ENCODE data around the gene C4orf50.

Gene C4orf50

DNA sequence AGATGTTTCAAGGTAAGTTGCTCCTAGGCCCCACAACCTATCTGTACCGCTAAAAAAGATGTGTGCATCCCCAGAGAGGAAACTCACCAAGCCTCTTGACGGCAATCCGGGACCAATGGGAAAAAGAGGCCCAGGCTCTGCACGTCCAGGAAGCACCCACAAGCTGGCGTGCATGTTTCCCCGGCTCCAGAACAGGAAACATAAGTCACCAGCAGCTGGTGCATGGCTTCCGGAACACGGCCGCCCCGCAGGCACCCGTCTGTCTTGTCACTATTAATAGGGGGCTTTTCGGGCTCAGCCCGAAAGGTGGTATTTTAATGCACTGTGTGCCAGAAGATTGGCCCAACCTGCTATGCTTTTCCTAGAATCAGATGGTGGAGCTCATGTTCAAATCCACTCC lies 147.5 kb downstream of the C4orf50 start:
- no peak for DNase-seq (ENCODE audit: low spot score)
- TF ChIP-seq, protein P1, sequence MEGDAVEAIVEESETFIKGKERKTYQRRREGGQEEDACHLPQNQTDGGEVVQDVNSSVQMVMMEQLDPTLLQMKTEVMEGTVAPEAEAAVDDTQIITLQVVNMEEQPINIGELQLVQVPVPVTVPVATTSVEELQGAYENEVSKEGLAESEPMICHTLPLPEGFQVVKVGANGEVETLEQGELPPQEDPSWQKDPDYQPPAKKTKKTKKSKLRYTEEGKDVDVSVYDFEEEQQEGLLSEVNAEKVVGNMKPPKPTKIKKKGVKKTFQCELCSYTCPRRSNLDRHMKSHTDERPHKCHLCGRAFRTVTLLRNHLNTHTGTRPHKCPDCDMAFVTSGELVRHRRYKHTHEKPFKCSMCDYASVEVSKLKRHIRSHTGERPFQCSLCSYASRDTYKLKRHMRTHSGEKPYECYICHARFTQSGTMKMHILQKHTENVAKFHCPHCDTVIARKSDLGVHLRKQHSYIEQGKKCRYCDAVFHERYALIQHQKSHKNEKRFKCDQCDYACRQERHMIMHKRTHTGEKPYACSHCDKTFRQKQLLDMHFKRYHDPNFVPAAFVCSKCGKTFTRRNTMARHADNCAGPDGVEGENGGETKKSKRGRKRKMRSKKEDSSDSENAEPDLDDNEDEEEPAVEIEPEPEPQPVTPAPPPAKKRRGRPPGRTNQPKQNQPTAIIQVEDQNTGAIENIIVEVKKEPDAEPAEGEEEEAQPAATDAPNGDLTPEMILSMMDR (conservative IDR thresholded peaks at IDR 0.05; ENCODE audit: low read depth) = no peak
- CTCF ChIA-PET = no interaction called here
- H3K27ac ChIP-seq = no peak overlapping the region
- POLR2A ChIA-PET (ENCODE audit: low non-redundant PET) = no interaction called here

DNA sequence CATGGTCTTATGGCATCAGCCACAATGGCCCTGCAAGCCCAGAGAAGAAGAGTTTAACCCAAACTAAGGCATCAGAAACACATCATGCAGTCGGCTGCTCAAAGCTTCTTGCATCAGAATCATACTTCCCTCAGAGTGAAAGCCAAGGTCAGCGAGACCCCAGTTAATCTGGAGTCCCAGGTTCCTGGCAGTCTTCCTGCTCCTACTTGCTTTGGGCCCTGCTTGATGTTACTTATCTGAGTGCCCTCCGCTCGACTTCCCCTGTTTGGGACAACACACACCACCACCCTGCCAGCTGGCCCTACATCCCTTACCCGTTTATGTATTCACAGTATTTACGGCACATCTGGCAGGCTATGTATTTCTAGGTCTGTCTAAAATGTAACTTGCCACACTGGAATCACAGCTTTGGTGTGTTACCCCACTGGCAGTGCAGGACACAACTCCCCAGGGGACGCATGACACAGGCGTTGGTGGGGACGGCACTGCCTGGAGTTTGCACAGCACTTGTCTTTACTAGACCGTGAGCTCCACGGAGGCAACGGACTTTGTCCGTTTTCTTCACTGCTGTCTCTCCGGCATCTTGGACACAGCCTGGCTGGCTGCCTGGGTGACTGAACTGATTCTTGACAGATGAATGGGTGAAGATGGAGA lies 148.1 kb downstream of the C4orf50 start:
- TF ChIP-seq, protein P1 (conservative IDR thresholded peaks at IDR 0.05; ENCODE audit: low read depth) = no peak
- ChIA-PET POLR2A (ENCODE audit: low non-redundant PET) (no interaction called here), CTCF (no interaction called here)
- H3K27ac ChIP-seq = no peak overlapping the region
- no peak for DNase-seq (ENCODE audit: low spot score)

DNA sequence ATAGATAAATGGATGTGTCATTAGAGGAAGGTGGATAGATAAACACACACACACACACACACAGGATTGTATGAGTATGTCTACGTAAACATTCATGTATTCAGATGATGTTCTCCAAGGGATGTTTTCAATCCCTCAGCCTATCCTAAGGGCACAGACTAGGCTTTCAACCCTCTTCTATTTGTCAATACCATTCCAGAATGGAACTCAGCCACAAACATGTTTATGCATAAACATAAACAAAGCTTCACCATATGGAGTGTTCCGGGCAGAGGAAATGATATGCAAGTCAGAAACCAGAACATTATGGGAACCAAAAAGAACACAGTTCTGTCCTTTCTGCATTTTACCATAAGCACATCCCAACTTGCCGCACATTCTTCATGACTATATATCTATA lies 150.4 kb downstream of the C4orf50 start:
- H3K27ac ChIP-seq = no peak overlapping the region
- ChIA-PET CTCF (no interaction called here), POLR2A (ENCODE audit: low non-redundant PET) (no interaction called here)
- TF ChIP-seq, protein P1 (conservative IDR thresholded peaks at IDR 0.05; ENCODE audit: low read depth) = no peak
- DNase-seq (ENCODE audit: low spot score) = no peak

DNA sequence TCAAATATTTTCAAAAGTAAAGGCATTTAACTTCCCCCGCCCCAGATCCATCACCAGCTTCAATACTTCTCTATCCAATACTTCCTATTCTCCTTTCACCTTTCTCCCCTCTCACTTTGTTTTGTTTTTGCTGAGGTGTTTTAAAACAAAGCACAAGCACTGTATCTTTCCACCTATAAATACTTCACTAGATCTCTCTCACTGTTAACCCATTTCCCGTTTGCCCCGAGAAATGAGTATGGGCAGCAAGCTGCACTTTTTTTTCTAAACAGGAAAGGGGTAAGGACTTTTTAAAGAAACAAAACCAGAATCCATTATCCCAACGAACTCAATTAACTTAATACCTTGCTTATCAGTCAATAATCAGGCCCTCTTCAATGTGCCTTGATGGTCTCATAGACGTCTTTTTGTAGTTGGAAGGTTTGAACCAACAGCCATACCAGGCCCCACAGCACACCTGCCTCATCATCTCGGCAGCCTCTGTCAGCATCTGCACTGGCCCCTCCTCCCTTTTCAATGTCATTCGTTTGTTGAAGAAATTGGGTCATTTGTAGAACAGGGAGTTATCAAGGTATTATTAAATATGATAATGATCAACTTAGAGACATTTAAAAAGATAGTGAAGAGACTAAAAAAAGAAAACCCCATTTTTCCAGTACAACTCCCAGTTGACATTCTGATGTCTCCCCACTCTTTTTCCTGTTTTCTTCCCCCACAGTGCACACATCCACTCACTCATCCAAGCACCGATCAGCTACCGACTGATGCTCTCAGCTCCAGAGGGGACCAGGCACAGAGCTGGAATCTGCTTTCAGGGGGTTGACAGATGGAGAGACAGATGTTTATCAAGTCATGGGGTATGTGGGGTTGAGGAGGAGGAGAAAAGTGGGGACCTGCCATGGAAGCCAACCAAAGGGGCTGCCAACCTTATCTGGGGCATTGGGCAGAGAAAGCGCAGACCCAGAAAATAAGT lies 151.1 kb downstream of the C4orf50 start:
- TF ChIP-seq, protein P1 (conservative IDR thresholded peaks at IDR 0.05; ENCODE audit: low read depth) = no peak
- no peak for DNase-seq (ENCODE audit: low spot score)
- CTCF ChIA-PET = interaction anchor here (0.6 kb wide), 1 partner anchor 57 kb away, joined by 4 read pairs; no protein-coding TSS in a partner anchor

DNA sequence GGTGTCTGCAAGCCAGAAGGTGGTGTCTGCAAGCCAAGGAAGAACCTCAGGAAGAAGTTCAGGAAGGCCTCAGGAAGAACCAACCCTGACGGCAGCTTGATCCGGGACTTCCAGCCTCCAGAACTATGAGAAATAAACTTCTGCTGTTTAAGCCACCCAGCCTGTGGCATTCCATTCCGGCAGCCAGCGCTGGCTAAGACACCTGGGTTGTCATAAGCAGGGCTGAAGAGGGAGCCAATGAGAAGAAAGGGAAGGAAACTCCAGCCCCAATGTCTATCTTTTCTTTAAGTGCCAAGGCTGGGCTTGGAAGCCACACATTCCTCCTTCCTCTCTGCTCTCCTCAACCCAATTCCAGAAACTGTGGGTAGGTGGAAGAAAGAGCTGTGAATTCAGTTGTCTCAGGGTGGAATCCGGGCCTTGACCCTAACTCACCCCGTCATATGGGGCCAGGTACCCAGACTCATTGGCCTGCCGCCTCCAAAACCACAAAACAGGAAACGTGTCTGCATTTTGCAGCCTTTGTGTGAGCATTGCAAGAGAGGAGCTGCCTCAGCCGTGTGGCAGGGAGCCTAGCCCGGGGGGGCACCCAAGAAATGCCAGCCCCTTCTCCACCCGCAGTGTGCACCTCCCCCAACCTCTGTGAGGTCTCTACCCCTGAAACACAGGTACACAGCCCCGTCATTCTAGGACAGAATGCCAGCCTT lies 152.2 kb downstream of the C4orf50 start:
- TF ChIP-seq, protein P1 (conservative IDR thresholded peaks at IDR 0.05; ENCODE audit: low read depth) = no peak
- DNase-seq (ENCODE audit: low spot score) = no peak
- CTCF ChIA-PET = no interaction called here
- POLR2A ChIA-PET (ENCODE audit: low non-redundant PET) = no interaction called here
- H3K27ac ChIP-seq = no peak overlapping the region

More for the DNA sequence above, 151.1 kb downstream of the C4orf50 start:
- POLR2A ChIA-PET (ENCODE audit: low non-redundant PET) = no interaction called here
- H3K27ac ChIP-seq = no peak overlapping the region

DNA sequence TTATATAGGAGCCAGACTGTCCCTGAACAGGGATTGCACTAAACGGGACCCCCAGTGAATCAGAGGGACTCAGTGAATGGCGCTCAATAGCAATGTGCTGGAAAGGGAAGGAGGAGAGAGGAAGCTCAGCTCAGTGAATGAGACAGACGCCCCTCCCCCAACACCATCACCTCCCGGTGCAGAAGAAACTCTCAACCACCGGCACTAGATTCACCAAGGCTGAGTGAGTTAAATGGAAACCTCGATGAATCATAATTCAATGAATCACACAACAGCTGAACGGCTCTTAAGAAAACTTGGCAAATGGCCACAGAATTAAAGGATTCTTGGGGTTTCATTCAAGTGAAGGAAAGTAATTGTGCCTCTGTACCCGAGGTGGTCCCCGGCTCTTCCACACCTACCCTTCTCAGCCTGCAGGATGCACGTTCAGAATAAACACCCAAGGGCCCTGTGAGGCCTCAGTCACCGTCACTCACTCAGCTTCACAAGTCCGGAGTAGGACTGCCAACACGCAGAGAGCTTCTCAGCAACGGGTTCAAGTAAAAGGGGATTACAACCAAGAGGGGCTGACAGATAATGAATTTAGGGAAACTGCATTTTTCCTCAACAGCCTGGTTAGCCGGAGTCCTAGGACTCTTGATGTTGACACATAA lies 154.6 kb downstream of the C4orf50 start:
- H3K27ac ChIP-seq = no peak overlapping the region
- peak; percentile 76 for DNase-seq (ENCODE audit: low spot score)
- TF ChIP-seq, protein P1 (conservative IDR thresholded peaks at IDR 0.05; ENCODE audit: low read depth) = no peak
- CTCF ChIA-PET = no interaction called here
- POLR2A ChIA-PET (ENCODE audit: low non-redundant PET) = no interaction called here
